ENCODE measurements around the gene ZNF681. TPM values are rescaled to one million over a fixed set of nuclear protein-coding genes. Genes with fewer than 3 reads are reported as not detected.

Gene ZNF681
- polyA plus RNA-seq, 4 donors = 0.45 to 6.0 (median 0.66) TPM; not detected in 1

- WGBS, 3 donors = 91 to 93% (median 91%) methylated on average over 4 of the region's 4 CpGs
- no peaks in the 10 kb centered on the region for H3K4me1 ChIP-seq (ENCODE audit: control insufficient read depth in 3 of 3, insufficient read depth in 2 of 3, low read depth in 1 of 3, low read length in 2 of 3)
- H3K9me3 ChIP-seq (ENCODE audit: control insufficient read depth in 2 of 2, insufficient read depth in 1 of 2, low read depth in 1 of 2, low read length in 1 of 2) = no peaks in the 10 kb centered on the region
- peak overlapping the region in 1 of 3 donors; percentile 8 for H3K27ac ChIP-seq (ENCODE audit: low read depth in 1 of 3, low read length in 2 of 3)
- H3K36me3 ChIP-seq (ENCODE audit: control insufficient read depth in 3 of 3, insufficient read depth in 2 of 3, low read depth in 1 of 3, low read length in 3 of 3) = peaks cover 0 to 5% (median 0%) of the 10 kb centered on the region in 3 donors
- FAIRE-seq = no peak
- DNase-seq = peak in 1 of 2 donors; percentile 49
- H3K27me3 ChIP-seq (ENCODE audit: control insufficient read depth in 3 of 3, insufficient read depth in 3 of 3, low read length in 3 of 3) = no peaks in the 10 kb centered on the region
- H3K4me3 ChIP-seq (ENCODE audit: low read depth in 1 of 3, low read length in 3 of 3) = no peak overlapping the region
Observed at GRCh38 chr19:23771761-23772674, 13.3 kb upstream of the ZNF681 start.

GRCh38 chr19:23771316-23771715 lies 12.6 kb upstream of the ZNF681 start:
- Histone ChIP-seq H3K36me3 (ENCODE audit: control insufficient read depth in 3 of 3, insufficient read depth in 2 of 3, low read depth in 1 of 3, low read length in 3 of 3) (peaks cover 0 to 3% (median 0%) of the 10 kb centered on the region in 3 donors), H3K4me1 (ENCODE audit: control insufficient read depth in 3 of 3, insufficient read depth in 2 of 3, low read depth in 1 of 3, low read length in 2 of 3) (no peaks in the 10 kb centered on the region), H3K27me3 (ENCODE audit: control insufficient read depth in 3 of 3, insufficient read depth in 3 of 3, low read length in 3 of 3) (no peaks in the 10 kb centered on the region), H3K4me3 (ENCODE audit: low read depth in 1 of 3, low read length in 3 of 3) (no peak overlapping the region), H3K9me3 (ENCODE audit: control insufficient read depth in 2 of 2, insufficient read depth in 1 of 2, low read depth in 1 of 2, low read length in 1 of 2) (no peaks in the 10 kb centered on the region), H3K27ac (ENCODE audit: low read depth in 1 of 3, low read length in 2 of 3) (no peak overlapping the region)
- WGBS, 3 donors = 59 to 93% (median 89%) methylated on average over 2 of the region's 2 CpGs
- FAIRE-seq (no peak), DNase-seq (no peak)

GRCh38 chr19:23770672-23771250 lies 12.1 kb upstream of the ZNF681 start:
- Histone ChIP-seq H3K4me1 (ENCODE audit: control insufficient read depth in 3 of 3, insufficient read depth in 2 of 3, low read depth in 1 of 3, low read length in 2 of 3) (no peaks in the 10 kb centered on the region), H3K36me3 (ENCODE audit: control insufficient read depth in 3 of 3, insufficient read depth in 2 of 3, low read depth in 1 of 3, low read length in 3 of 3) (peaks cover 0 to 3% (median 0%) of the 10 kb centered on the region in 3 donors), H3K9me3 (ENCODE audit: control insufficient read depth in 2 of 2, insufficient read depth in 1 of 2, low read depth in 1 of 2, low read length in 1 of 2) (no peaks in the 10 kb centered on the region), H3K27ac (ENCODE audit: low read depth in 1 of 3, low read length in 2 of 3) (no peak overlapping the region), H3K4me3 (ENCODE audit: low read depth in 1 of 3, low read length in 3 of 3) (no peak overlapping the region), H3K27me3 (ENCODE audit: control insufficient read depth in 3 of 3, insufficient read depth in 3 of 3, low read length in 3 of 3) (no peaks in the 10 kb centered on the region)
- DNase-seq (no peak), FAIRE-seq (no peak)
- 85 to 93% (median 93%) methylated on average over 1 of the region's 1 CpG for WGBS, 3 donors

- WGBS, 3 donors = 88 to 97% (median 90%) methylated on average over 3 of the region's 3 CpGs
- H3K4me1 ChIP-seq (ENCODE audit: control insufficient read depth in 3 of 3, insufficient read depth in 2 of 3, low read depth in 1 of 3, low read length in 2 of 3) = no peaks in the 10 kb centered on the region
Observed at GRCh38 chr19:23769691-23770468, 11.2 kb upstream of the ZNF681 start.

DNA sequence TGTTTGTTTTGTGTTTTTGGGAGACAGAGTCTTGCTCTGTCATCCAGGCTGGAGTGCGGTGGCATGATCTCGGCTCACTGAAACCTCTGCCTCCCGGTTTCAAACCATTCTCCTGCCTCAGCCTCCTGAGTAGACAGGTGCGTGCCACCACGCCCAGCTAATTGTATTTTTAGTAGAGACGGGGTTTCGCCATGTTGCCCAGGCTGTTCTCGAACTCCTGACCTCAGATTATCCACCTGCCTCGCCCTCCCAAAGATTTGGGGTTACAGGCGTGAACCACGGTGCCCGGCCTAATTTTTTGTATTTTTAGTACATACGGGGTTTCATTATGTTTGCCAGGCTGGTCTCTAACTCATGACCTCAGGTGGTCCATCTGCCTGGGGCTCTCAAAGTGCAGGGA lies 8.3 kb upstream of the ZNF681 start:
- Histone ChIP-seq H3K36me3 (ENCODE audit: control insufficient read depth in 3 of 3, insufficient read depth in 2 of 3, low read depth in 1 of 3, low read length in 3 of 3) (peaks cover 0 to 3% (median 0%) of the 10 kb centered on the region in 3 donors), H3K27ac (ENCODE audit: low read depth in 1 of 3, low read length in 2 of 3) (no peak overlapping the region), H3K27me3 (ENCODE audit: control insufficient read depth in 3 of 3, insufficient read depth in 3 of 3, low read length in 3 of 3) (no peaks in the 10 kb centered on the region), H3K4me1 (ENCODE audit: control insufficient read depth in 3 of 3, insufficient read depth in 2 of 3, low read depth in 1 of 3, low read length in 2 of 3) (no peaks in the 10 kb centered on the region), H3K9me3 (ENCODE audit: control insufficient read depth in 2 of 2, insufficient read depth in 1 of 2, low read depth in 1 of 2, low read length in 1 of 2) (no peaks in the 10 kb centered on the region), H3K4me3 (ENCODE audit: low read depth in 1 of 3, low read length in 3 of 3) (no peak overlapping the region)
- FAIRE-seq (no peak), DNase-seq (no peak)
- WGBS, 3 donors = 86 to 89% (median 88%) methylated on average over 13 of the region's 13 CpGs

More at GRCh38 chr19:23769691-23770468, 11.2 kb upstream of the ZNF681 start:
- Histone ChIP-seq H3K27ac (ENCODE audit: low read depth in 1 of 3, low read length in 2 of 3) (no peak overlapping the region), H3K36me3 (ENCODE audit: control insufficient read depth in 3 of 3, insufficient read depth in 2 of 3, low read depth in 1 of 3, low read length in 3 of 3) (peaks cover 0 to 3% (median 0%) of the 10 kb centered on the region in 3 donors), H3K27me3 (ENCODE audit: control insufficient read depth in 3 of 3, insufficient read depth in 3 of 3, low read length in 3 of 3) (no peaks in the 10 kb centered on the region), H3K4me3 (ENCODE audit: low read depth in 1 of 3, low read length in 3 of 3) (no peak overlapping the region), H3K9me3 (ENCODE audit: control insufficient read depth in 2 of 2, insufficient read depth in 1 of 2, low read depth in 1 of 2, low read length in 1 of 2) (no peaks in the 10 kb centered on the region)
- FAIRE-seq (no peak), DNase-seq (no peak)

DNA sequence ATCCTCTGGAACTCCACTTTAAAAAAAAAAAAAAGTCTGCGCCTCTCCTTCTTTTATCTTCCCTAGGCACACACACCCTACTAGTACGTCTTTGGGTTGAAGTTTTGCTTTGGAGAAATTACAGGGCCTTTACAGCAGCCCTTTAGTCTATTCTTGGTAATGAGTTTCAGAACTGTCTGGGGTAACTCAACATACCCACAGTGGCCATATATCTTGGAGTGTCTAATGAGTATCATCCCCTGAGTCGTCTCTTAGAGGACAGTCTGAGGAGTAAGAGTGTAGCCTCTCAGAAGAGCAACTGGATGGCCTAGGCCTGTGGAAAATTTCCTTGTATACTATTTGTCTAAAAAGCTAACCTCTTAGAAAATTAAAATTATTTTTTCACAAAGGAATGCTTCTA lies 6.1 kb upstream of the ZNF681 start:
- H3K4me3 ChIP-seq (ENCODE audit: low read depth in 1 of 3, low read length in 3 of 3) = no peak overlapping the region
- FAIRE-seq = no peak

GRCh38 chr19:23762884-23763711 lies 4.4 kb upstream of the ZNF681 start:
- no peak for FAIRE-seq
- 2 to 18% (median 15%) methylated on average over 51 of the region's 51 CpGs for WGBS, 3 donors

More for the DNA sequence above, 6.1 kb upstream of the ZNF681 start:
- no peaks in the 10 kb centered on the region for H3K9me3 ChIP-seq (ENCODE audit: control insufficient read depth in 2 of 2, insufficient read depth in 1 of 2, low read depth in 1 of 2, low read length in 1 of 2)
- no peak for DNase-seq
- WGBS, 3 donors = 72 to 90% (median 76%) methylated on average over 3 of the region's 3 CpGs
- no peaks in the 10 kb centered on the region for H3K27me3 ChIP-seq (ENCODE audit: control insufficient read depth in 3 of 3, insufficient read depth in 3 of 3, low read length in 3 of 3)
- peaks cover 0 to 3% (median 0%) of the 10 kb centered on the region in 3 donors for H3K36me3 ChIP-seq (ENCODE audit: control insufficient read depth in 3 of 3, insufficient read depth in 2 of 3, low read depth in 1 of 3, low read length in 3 of 3)
- no peak overlapping the region for H3K27ac ChIP-seq (ENCODE audit: low read depth in 1 of 3, low read length in 2 of 3)
- no peaks in the 10 kb centered on the region for H3K4me1 ChIP-seq (ENCODE audit: control insufficient read depth in 3 of 3, insufficient read depth in 2 of 3, low read depth in 1 of 3, low read length in 2 of 3)

More at GRCh38 chr19:23762884-23763711, 4.4 kb upstream of the ZNF681 start:
- peak overlapping the region; percentile 55 to 94 (median 74) for H3K4me3 ChIP-seq (ENCODE audit: low read depth in 1 of 3, low read length in 3 of 3)
- no peaks in the 10 kb centered on the region for H3K9me3 ChIP-seq (ENCODE audit: control insufficient read depth in 2 of 2, insufficient read depth in 1 of 2, low read depth in 1 of 2, low read length in 1 of 2)
- H3K27ac ChIP-seq (ENCODE audit: low read depth in 1 of 3, low read length in 2 of 3) = peak overlapping the region in 2 of 3 donors; percentile 68 to 79
- no peaks in the 10 kb centered on the region for H3K4me1 ChIP-seq (ENCODE audit: control insufficient read depth in 3 of 3, insufficient read depth in 2 of 3, low read depth in 1 of 3, low read length in 2 of 3)
- H3K36me3 ChIP-seq (ENCODE audit: control insufficient read depth in 3 of 3, insufficient read depth in 2 of 3, low read depth in 1 of 3, low read length in 3 of 3) = peaks cover 0 to 3% (median 0%) of the 10 kb centered on the region in 3 donors
- no peaks in the 10 kb centered on the region for H3K27me3 ChIP-seq (ENCODE audit: control insufficient read depth in 3 of 3, insufficient read depth in 3 of 3, low read length in 3 of 3)
- peak; percentile 73 to 89 for DNase-seq
